ENCODE results near the gene NMNAT2. TPM values are rescaled to one million over a fixed set of nuclear protein-coding genes. Genes with fewer than 3 reads are reported as not detected.

NMNAT2 gene
- total and polyA plus RNA-seq, 10 of the 15 experiments (the other 5 are each of a cell fraction or from before 2014, with no cell fraction given): 0.02 to 2.0 (median 0.60) TPM

GRCh38 chr1:183356534-183357182 is 61.5 kb downstream of the NMNAT2 start (continued):
- TF ChIP-seq KLF5 (IDR thresholded peaks at IDR 0.05; ENCODE audit: partially characterized antibody): no peak
- no peak for TF ChIP-seq BCL11A (IDR thresholded peaks at IDR 0.05; ENCODE audit: low read depth, low read length)
- TF ChIP-seq, protein P1, sequence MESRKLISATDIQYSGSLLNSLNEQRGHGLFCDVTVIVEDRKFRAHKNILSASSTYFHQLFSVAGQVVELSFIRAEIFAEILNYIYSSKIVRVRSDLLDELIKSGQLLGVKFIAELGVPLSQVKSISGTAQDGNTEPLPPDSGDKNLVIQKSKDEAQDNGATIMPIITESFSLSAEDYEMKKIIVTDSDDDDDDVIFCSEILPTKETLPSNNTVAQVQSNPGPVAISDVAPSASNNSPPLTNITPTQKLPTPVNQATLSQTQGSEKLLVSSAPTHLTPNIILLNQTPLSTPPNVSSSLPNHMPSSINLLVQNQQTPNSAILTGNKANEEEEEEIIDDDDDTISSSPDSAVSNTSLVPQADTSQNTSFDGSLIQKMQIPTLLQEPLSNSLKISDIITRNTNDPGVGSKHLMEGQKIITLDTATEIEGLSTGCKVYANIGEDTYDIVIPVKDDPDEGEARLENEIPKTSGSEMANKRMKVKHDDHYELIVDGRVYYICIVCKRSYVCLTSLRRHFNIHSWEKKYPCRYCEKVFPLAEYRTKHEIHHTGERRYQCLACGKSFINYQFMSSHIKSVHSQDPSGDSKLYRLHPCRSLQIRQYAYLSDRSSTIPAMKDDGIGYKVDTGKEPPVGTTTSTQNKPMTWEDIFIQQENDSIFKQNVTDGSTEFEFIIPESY (IDR thresholded peaks at IDR 0.05): no peak
- TF ChIP-seq NFYA (IDR thresholded peaks at IDR 0.05; ENCODE audit: borderline replicate concordance, low read depth, low read length): no peak
- TF ChIP-seq BCLAF1 (IDR thresholded peaks at IDR 0.05): no peak

DNA sequence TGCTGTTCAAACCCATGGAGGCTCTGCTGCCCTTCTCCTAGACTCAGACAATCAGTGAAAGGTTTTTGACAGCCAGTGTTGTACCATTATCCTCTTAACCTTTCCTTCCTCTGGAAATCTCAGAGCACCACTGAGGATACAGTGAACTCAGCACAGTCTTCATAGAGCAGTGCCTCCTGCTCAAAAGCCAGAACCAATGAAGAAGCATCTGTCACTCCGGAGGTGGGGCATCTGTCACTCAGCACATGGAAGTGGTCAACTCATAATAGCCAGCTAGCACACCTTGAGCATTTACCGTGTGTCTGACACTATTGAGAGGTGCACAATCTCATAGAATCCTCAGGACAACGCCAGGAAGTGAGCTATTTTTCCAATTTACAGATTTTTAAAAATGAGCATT is 62.4 kb downstream of the NMNAT2 start:
- Histone ChIP-seq H3K27ac (ENCODE audit: control insufficient read depth, insufficient read depth) (no peak overlapping the region), H3K79me2 (ENCODE audit: control insufficient read depth, insufficient read depth, low read length) (no peaks in the 10 kb centered on the region), H3K4me3 (no peak overlapping the region), H4K20me1 (ENCODE audit: control insufficient read depth, insufficient read depth) (no peaks in the 10 kb centered on the region), H2AFZ (ENCODE audit: control insufficient read depth, low read depth, low read length) (no peak overlapping the region), H3K9ac (ENCODE audit: control insufficient read depth, insufficient read depth, low read length) (no peak overlapping the region), H3K36me3 (ENCODE audit: control insufficient read depth in 2 of 2, insufficient read depth in 2 of 2, low read length in 1 of 2) (no peaks in the 10 kb centered on the region), H3K4me2 (ENCODE audit: control insufficient read depth, insufficient read depth) (no peak overlapping the region), H3K27me3 (replicated peaks in 1 of 2; ENCODE audit: control insufficient read depth in 2 of 2, insufficient read depth in 2 of 2, low read length in 1 of 2) (no peaks in the 10 kb centered on the region), H3K9me3 (replicated peaks; ENCODE audit: control insufficient read depth, insufficient read depth, low read length) (no peaks in the 10 kb centered on the region), H3K4me1 (ENCODE audit: control insufficient read depth, insufficient read depth, low read length) (no peaks in the 10 kb centered on the region)
- RAD21 ChIA-PET (ENCODE audit: unreplicated experiment): no interaction called here
- in situ Hi-C loops (cut with MboI) (no loop called here), intact Hi-C loops (cut with micrococcal nuclease; ENCODE audit: unreplicated experiment) (no loop called here)
- ATAC-seq: no peak
- POLR2A ChIA-PET: no interaction called here
- SMC1A ChIA-PET (ENCODE audit: uncharacterized antibody, unreplicated experiment): no interaction called here
- no peak for FAIRE-seq
- no TSS peak for BruUV-seq (replicated peaks)
- WGBS (ENCODE audit: insufficient coverage, insufficient replicate concordance, low lambda C conversion rate, missing lambda C conversion rate): 3% methylated on average over 3 of the region's 3 CpGs
- CTCF ChIA-PET: no interaction called here
- no peak for DNase-seq (ENCODE audit: low read depth, low spot score)
- no peak for TF ChIP-seq RUNX3 (IDR thresholded peaks at IDR 0.05; ENCODE audit: low read length)
- TF ChIP-seq ZSCAN29 (IDR thresholded peaks at IDR 0.05): no peak
- TF ChIP-seq RAD21 (IDR thresholded peaks at IDR 0.05; ENCODE audit: insufficient read depth, low read depth, low read length): no peak
- TF ChIP-seq, protein P2, sequence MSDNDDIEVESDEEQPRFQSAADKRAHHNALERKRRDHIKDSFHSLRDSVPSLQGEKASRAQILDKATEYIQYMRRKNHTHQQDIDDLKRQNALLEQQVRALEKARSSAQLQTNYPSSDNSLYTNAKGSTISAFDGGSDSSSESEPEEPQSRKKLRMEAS (IDR thresholded peaks at IDR 0.05; ENCODE audit: low read depth, low read length): no peak
- no peak for TF ChIP-seq ESRRA (IDR thresholded peaks at IDR 0.05; ENCODE audit: low read length)
- TF ChIP-seq E4F1 (IDR thresholded peaks at IDR 0.05; ENCODE audit: borderline replicate concordance, partially characterized antibody): no peak
- TF ChIP-seq ZNF207 (IDR thresholded peaks at IDR 0.05; ENCODE audit: borderline replicate concordance): no peak
- TF ChIP-seq, protein P3, sequence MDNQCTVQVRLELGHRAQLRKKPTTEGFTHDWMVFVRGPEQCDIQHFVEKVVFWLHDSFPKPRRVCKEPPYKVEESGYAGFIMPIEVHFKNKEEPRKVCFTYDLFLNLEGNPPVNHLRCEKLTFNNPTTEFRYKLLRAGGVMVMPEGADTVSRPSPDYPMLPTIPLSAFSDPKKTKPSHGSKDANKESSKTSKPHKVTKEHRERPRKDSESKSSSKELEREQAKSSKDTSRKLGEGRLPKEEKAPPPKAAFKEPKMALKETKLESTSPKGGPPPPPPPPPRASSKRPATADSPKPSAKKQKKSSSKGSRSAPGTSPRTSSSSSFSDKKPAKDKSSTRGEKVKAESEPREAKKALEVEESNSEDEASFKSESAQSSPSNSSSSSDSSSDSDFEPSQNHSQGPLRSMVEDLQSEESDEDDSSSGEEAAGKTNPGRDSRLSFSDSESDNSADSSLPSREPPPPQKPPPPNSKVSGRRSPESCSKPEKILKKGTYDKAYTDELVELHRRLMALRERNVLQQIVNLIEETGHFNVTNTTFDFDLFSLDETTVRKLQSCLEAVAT (IDR thresholded peaks at IDR 0.05): no peak
- TF ChIP-seq IKZF2 (IDR thresholded peaks at IDR 0.05): no peak

All from GM12878 (cell line).